ENCODE results near the gene CAMTA1. TPM values are rescaled to one million over a fixed set of nuclear protein-coding genes. Genes with fewer than 3 reads are reported as not detected.

CAMTA1 gene
- total and polyA plus RNA-seq, 9 of the 15 experiments (the other 6 are each of a cell fraction or from before 2014, with no cell fraction given): 43.9 to 161 (median 65.9) TPM

DNA sequence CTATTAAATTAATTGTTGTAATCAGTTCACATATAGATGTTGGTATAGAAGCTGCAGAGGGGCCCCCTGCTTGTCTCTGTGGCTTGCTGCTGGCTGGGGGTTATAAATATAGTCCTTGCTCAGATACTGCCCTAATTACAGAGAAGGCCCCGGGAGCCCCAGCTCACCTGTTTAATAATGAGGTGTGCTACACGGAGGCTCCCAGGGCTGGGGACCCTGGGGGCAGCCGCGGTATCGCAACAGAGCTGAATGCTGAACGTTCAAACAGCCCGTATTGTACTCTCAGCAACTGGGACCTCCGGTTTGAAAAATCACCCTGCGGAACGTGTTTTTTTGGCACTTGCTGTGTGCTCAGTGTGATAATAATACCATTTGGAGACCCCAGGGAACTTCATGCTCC lies 309.3 kb downstream of the CAMTA1 start:
- Histone ChIP-seq H3K27ac (ENCODE audit: extremely low read depth, low read depth, low read length) (no peak overlapping the region), H3K79me2 (ENCODE audit: control insufficient read depth, insufficient read depth, low read length) (no peaks in the 10 kb centered on the region), H3K36me3 (ENCODE audit: control insufficient read depth, insufficient read depth, low read length) (no peaks in the 10 kb centered on the region), H3K27me3 (ENCODE audit: control insufficient read depth in 2 of 2, insufficient read depth in 2 of 2, low read length in 2 of 2) (peaks cover 52 to 87% of the 10 kb centered on the region in 2 experiments), H3K9ac (ENCODE audit: insufficient read depth in 1 of 2, low read depth in 2 of 2, low read length in 2 of 2) (no peak overlapping the region), H3K4me1 (replicated peaks in 1 of 2; ENCODE audit: control insufficient read depth in 2 of 2, insufficient read depth in 2 of 2, low read length in 2 of 2) (no peaks in the 10 kb centered on the region), H3K4me3 (no peak overlapping the region), H2AFZ (ENCODE audit: low read depth, low read length) (no peak overlapping the region), H3K4me2 (ENCODE audit: insufficient read depth, low read length) (no peak overlapping the region), H3K9me3 (replicated peaks; ENCODE audit: control insufficient read depth, insufficient read depth, low read depth, low read length) (no peaks in the 10 kb centered on the region), H3K9me1 (ENCODE audit: control insufficient read depth, insufficient read depth, low read length) (no peaks in the 10 kb centered on the region), H4K20me1 (replicated peaks; ENCODE audit: control insufficient read depth, insufficient read depth, low read length) (peaks cover 12% of the 10 kb centered on the region; the same call in 1 of the 2 replicates)
- WGBS (ENCODE audit: insufficient coverage, low coverage, missing lambda C conversion rate): under 1% methylated on average over 10 of the region's 10 CpGs
- BruUV-seq (replicated peaks): no TSS peak
- in situ Hi-C loops (cut with MboI): no loop called here
- no peak for DNase-seq (ENCODE audit: extremely low read depth in 1 of 4, low spot score in 3 of 4)
- CTCF ChIA-PET (ENCODE audit: low intra/inter-chr PET ratio): no interaction called here
- POLR2A ChIA-PET: interaction anchor here (0.5 kb wide), 1 partner anchor 23 kb away, joined by 6 read pairs; no protein-coding TSS in a partner anchor
- TF ChIP-seq BCOR (IDR thresholded peaks at IDR 0.05) (no peak), TCFL5 (CRISPR knock-in tag; conservative IDR thresholded peaks at IDR 0.05) (no peak), ZNF174 (CRISPR knock-in tag; IDR thresholded peaks at IDR 0.05) (no peak), ARID1B (IDR thresholded peaks at IDR 0.05) (no peak), PTRF (tag; IDR thresholded peaks at IDR 0.05) (no peak), ZNF354B (CRISPR knock-in tag; IDR thresholded peaks at IDR 0.05) (no peak), ZBTB17 (CRISPR knock-in tag; IDR thresholded peaks at IDR 0.05) (no peak), SMARCA4 (IDR thresholded peaks at IDR 0.05) (no peak), RCOR1 (IDR thresholded peaks at IDR 0.05; ENCODE audit: borderline replicate concordance in 1 of 2, low read depth in 2 of 2, low read length in 2 of 2) (no peak), NR2C1 (IDR thresholded peaks at IDR 0.05) (no peak), NR2C1 (tag; IDR thresholded peaks at IDR 0.05) (no peak), NFXL1 (CRISPR knock-in tag; IDR thresholded peaks at IDR 0.05) (no peak), POLR3A (IDR thresholded peaks at IDR 0.05; ENCODE audit: borderline replicate concordance, extremely low read depth, insufficient read depth, insufficient read length) (no peak)
- TF ChIP-seq, protein P1, sequence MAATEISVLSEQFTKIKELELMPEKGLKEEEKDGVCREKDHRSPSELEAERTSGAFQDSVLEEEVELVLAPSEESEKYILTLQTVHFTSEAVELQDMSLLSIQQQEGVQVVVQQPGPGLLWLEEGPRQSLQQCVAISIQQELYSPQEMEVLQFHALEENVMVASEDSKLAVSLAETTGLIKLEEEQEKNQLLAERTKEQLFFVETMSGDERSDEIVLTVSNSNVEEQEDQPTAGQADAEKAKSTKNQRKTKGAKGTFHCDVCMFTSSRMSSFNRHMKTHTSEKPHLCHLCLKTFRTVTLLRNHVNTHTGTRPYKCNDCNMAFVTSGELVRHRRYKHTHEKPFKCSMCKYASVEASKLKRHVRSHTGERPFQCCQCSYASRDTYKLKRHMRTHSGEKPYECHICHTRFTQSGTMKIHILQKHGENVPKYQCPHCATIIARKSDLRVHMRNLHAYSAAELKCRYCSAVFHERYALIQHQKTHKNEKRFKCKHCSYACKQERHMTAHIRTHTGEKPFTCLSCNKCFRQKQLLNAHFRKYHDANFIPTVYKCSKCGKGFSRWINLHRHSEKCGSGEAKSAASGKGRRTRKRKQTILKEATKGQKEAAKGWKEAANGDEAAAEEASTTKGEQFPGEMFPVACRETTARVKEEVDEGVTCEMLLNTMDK (IDR thresholded peaks at IDR 0.05; ENCODE audit: borderline replicate concordance, insufficient read depth, low read depth, low read length, poor library complexity, severe bottlenecking): no peak
- no peak for FAIRE-seq
- ATAC-seq: no peak
- intact Hi-C loops (cut with micrococcal nuclease): no loop called here
